GM12873 (cell line): ENCODE data around the gene CCDC120.

Experiments
- CTCF ChIP-seq: IDR thresholded peaks from 2 replicates; pipeline ENCODE4 v1.5.1; 2012; ENCODE audit warnings: low read depth, mild to moderate bottlenecking, moderate library complexity, low read length, control low read depth; ENCODE audit not compliant: insufficient read depth; ENCODE audit errors: missing control alignments

The CCDC120 gene

GRCh38 chrX:49116076-49116475, 57.3 kb downstream of the CCDC120 start:
- TF ChIP-seq CTCF, result no peak

GRCh38 chrX:49116716-49117115, 57.9 kb downstream of the CCDC120 start:
- TF ChIP-seq CTCF, result no peak

- TF ChIP-seq CTCF, result no peak
Observed at GRCh38 chrX:49117581-49117980, 58.8 kb downstream of the CCDC120 start.
